Nephron progenitor cell (in vitro differentiated cells): ENCODE data around the gene PRKCA.

ENCODE experiments used
- DNase-seq: peaks from one replicate; pipeline ENCODE4 v3.0.0; 2021
- H3K27ac Mint-ChIP-seq: 2 replicates; pipeline ENCODE4 v1.8.0; 2021; ENCODE audit warnings: mild to moderate bottlenecking, moderate library complexity, mixed read lengths
- H3K27me3 Mint-ChIP-seq: 2 replicates; pipeline ENCODE4 v1.8.0; 2021; ENCODE audit warnings: mild to moderate bottlenecking, low read depth, mixed read lengths; ENCODE audit not compliant: poor library complexity
- H3K36me3 Mint-ChIP-seq: 2 replicates; pipeline ENCODE4 v1.8.0; 2021; ENCODE audit warnings: low read depth, mixed read lengths
- H3K4me1 Mint-ChIP-seq: 2 replicates; pipeline ENCODE4 v1.8.0; 2021; ENCODE audit warnings: mixed read lengths
- H3K4me3 Mint-ChIP-seq: 2 replicates; pipeline ENCODE4 v1.8.0; 2021; ENCODE audit warnings: mild to moderate bottlenecking, moderate library complexity, mixed read lengths
- H3K9me3 Mint-ChIP-seq: 2 replicates; pipeline ENCODE4 v1.8.0; 2021; ENCODE audit warnings: mild to moderate bottlenecking, moderate library complexity, mixed read lengths
- TF ChIP-seq, protein P1 (sequence below): fragments of 200-600 bp; sonication (generic); IDR thresholded peaks from 2 replicates; pipeline ENCODE4 v1.5.0; 2021; ENCODE audit warnings: antibody characterized with exemption

The PRKCA gene

DNA sequence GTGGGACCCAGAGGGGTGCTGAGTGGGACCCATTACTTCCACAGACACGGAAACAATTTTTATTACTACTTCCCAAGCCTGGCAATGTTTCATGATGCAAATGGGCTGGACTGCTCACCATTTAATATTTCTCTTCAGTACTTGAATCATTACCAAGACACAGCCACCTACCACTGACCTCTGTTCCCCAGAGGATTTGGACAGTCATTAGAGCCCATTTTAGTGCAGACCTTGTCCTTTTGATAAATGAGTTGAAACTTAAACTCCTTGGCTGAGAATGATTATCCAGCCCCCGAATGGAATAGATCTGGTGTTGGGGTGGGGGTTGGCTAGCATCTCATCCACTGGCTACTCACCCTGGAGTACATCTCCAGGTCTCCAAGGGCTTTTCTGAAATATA is 39.6 kb upstream of the PRKCA start:
- DNase-seq: no peak
- Mint-ChIP-seq H3K4me1 (peaks cover 7% of the 10 kb centered on the region), H3K9me3 (peaks cover 14% of the 10 kb centered on the region), H3K4me3 (no peak overlapping the region), H3K36me3 (no peaks in the 10 kb centered on the region), H3K27me3 (peaks cover 13% of the 10 kb centered on the region), H3K27ac (peak overlapping the region; percentile 53)
- TF ChIP-seq, protein P1, sequence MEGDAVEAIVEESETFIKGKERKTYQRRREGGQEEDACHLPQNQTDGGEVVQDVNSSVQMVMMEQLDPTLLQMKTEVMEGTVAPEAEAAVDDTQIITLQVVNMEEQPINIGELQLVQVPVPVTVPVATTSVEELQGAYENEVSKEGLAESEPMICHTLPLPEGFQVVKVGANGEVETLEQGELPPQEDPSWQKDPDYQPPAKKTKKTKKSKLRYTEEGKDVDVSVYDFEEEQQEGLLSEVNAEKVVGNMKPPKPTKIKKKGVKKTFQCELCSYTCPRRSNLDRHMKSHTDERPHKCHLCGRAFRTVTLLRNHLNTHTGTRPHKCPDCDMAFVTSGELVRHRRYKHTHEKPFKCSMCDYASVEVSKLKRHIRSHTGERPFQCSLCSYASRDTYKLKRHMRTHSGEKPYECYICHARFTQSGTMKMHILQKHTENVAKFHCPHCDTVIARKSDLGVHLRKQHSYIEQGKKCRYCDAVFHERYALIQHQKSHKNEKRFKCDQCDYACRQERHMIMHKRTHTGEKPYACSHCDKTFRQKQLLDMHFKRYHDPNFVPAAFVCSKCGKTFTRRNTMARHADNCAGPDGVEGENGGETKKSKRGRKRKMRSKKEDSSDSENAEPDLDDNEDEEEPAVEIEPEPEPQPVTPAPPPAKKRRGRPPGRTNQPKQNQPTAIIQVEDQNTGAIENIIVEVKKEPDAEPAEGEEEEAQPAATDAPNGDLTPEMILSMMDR: no peak

- Mint-ChIP-seq H3K36me3 (peaks cover 5% of the 10 kb centered on the region), H3K4me1 (peaks cover 12% of the 10 kb centered on the region), H3K4me3 (no peak overlapping the region), H3K9me3 (peaks cover 23% of the 10 kb centered on the region), H3K27me3 (peaks cover 15% of the 10 kb centered on the region), H3K27ac (no peak overlapping the region)
- TF ChIP-seq, protein P1: no peak
- DNase-seq: no peak
These were observed 37.7 kb upstream of the PRKCA start for GRCh38 chr17:66264696-66265095.

DNA sequence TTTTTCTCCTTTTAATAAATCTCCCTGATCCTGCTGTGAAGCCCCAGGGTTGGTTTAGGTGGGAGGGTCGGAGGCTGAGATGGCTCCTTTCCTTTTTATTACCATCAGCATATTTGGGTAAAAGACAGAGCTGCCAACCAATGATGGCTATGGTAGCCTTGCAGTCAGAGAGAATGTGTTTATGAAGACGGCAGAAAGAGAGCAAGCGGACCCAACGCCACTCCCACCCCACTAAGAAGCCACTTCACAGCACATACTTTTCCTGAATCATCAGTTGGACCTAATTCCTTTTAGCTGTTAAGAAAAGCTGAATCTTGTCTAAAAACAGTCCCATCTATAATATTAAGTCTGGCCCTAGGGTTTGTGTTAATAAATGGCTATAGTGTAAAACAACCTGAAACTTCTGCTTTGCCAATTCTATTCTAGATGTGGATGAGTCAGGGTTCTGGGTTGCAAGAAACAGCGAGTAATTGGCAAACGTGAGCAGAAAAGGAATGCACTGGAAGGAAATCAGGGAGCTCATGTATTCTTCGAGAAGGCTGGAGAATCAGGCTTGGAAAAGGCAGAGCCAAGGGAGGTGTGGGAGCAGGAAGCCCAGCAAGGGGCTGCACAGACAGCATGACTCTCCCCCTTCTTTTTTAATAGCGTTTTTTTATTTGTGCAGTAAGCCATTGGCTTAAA is 34.0 kb upstream of the PRKCA start:
- TF ChIP-seq, protein P1: no peak
- peaks cover 10% of the 10 kb centered on the region for H3K36me3 Mint-ChIP-seq
- H3K27me3 Mint-ChIP-seq: peaks cover 16% of the 10 kb centered on the region
- H3K4me1 Mint-ChIP-seq: peaks cover 4% of the 10 kb centered on the region
- DNase-seq: no peak
- peaks cover 44% of the 10 kb centered on the region for H3K9me3 Mint-ChIP-seq
- no peak overlapping the region for H3K27ac Mint-ChIP-seq
- H3K4me3 Mint-ChIP-seq: no peak overlapping the region

DNA sequence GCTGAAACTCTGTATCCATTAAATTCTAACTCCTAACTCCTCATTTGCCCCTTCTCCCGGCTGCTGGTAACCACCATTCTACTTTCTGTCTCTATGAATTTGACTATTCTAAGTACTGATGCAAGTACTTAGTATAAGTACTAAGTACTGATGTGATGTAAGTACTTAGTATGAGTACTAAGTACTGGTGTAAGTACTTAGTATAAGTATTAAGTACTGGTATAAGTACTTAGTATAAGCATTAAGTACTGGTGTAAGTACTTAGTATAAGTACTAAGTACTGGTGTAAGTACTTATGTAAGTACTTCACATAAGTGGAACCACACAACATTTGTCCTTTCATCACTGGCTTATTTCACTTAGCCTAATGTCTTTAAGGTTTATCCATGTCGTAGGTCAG is 32.3 kb upstream of the PRKCA start:
- H3K4me3 Mint-ChIP-seq: no peak overlapping the region
- H3K9me3 Mint-ChIP-seq: peaks cover 34% of the 10 kb centered on the region
- H3K27me3 Mint-ChIP-seq: peaks cover 11% of the 10 kb centered on the region
- no peak overlapping the region for H3K27ac Mint-ChIP-seq
- H3K36me3 Mint-ChIP-seq: peaks cover 10% of the 10 kb centered on the region
- TF ChIP-seq, protein P1: no peak
- no peak for DNase-seq
- H3K4me1 Mint-ChIP-seq: peaks cover 4% of the 10 kb centered on the region

DNA sequence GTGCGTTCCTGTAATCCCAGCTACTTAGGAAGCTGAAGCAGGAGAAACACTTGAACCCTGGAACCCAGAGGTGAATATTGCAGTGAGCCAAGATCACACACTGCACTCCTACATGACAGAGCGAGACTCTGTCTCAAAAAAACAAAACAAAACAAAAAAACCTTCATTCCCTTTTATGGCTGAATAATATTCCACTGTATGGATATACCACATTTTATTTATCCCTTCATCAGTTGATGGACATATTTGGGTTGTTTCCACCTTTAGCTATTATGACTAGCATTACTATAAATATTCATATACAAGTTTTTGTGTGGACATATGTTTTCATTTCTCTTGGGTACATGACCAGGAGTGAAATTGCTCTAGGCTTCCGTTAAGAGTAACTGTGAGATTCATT is 30.9 kb upstream of the PRKCA start:
- H3K27ac Mint-ChIP-seq: no peak overlapping the region
- no peak for DNase-seq
- H3K36me3 Mint-ChIP-seq: peaks cover 10% of the 10 kb centered on the region
- no peak overlapping the region for H3K4me3 Mint-ChIP-seq
- H3K9me3 Mint-ChIP-seq: peaks cover 30% of the 10 kb centered on the region
- peaks cover 11% of the 10 kb centered on the region for H3K27me3 Mint-ChIP-seq
- peaks cover 4% of the 10 kb centered on the region for H3K4me1 Mint-ChIP-seq
- TF ChIP-seq, protein P1: no peak
